Measurements from ENCODE around the gene CAST. TPM values are rescaled to one million over a fixed set of nuclear protein-coding genes. Genes with fewer than 3 reads are reported as not detected.

The CAST gene
- total RNA-seq, 1 donor from 2014 or later, result 135 TPM

DNA sequence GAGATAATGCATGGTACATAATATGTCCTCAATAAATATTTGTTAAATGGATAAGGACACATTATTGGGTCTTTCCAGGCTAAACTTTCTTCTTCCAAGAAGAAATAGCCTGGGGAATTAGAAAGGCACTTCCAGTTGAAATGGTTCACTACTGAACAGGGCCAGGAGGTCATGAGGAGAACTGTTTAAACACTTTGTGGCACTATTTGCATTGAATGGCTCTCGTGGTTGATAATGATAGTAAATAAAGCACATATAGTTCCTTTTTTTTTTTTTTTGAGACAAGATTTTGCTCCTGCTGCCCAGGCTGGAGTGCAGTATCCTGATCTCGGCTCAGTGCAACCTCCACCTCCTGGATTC is 19.9 kb upstream of the CAST start:
- TF ChIP-seq, protein P1, sequence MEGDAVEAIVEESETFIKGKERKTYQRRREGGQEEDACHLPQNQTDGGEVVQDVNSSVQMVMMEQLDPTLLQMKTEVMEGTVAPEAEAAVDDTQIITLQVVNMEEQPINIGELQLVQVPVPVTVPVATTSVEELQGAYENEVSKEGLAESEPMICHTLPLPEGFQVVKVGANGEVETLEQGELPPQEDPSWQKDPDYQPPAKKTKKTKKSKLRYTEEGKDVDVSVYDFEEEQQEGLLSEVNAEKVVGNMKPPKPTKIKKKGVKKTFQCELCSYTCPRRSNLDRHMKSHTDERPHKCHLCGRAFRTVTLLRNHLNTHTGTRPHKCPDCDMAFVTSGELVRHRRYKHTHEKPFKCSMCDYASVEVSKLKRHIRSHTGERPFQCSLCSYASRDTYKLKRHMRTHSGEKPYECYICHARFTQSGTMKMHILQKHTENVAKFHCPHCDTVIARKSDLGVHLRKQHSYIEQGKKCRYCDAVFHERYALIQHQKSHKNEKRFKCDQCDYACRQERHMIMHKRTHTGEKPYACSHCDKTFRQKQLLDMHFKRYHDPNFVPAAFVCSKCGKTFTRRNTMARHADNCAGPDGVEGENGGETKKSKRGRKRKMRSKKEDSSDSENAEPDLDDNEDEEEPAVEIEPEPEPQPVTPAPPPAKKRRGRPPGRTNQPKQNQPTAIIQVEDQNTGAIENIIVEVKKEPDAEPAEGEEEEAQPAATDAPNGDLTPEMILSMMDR (conservative IDR thresholded peaks at IDR 0.05; ENCODE audit: low read depth, low read length), result no peak
- no peak for DNase-seq (ENCODE audit: low read depth)
- no peak overlapping the region for H3K4me3 ChIP-seq (ENCODE audit: low read depth, low read length)

DNA sequence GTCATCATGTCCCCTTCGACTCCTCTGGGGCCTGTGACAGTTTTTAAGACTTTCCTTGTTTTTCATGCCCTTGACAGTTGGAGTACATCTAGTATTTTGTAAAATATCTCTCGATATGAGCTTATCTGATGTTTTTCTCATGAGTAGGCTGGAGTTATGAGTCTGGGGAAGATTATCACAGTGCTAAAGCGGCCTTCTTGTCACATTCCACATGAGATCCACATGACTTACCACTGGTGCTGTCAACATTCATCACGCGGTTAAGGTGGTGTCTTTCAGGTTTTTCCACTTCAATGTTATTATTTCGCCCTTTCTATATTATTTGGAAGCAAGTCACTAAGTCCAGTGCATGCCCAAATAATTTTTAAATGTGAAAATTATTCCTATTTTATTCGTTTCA is 17.1 kb upstream of the CAST start:
- no peak overlapping the region for H3K4me3 ChIP-seq (ENCODE audit: low read depth, low read length)
- TF ChIP-seq, protein P1 (conservative IDR thresholded peaks at IDR 0.05; ENCODE audit: low read depth, low read length), result no peak
- no peak for DNase-seq (ENCODE audit: low read depth)

DNA sequence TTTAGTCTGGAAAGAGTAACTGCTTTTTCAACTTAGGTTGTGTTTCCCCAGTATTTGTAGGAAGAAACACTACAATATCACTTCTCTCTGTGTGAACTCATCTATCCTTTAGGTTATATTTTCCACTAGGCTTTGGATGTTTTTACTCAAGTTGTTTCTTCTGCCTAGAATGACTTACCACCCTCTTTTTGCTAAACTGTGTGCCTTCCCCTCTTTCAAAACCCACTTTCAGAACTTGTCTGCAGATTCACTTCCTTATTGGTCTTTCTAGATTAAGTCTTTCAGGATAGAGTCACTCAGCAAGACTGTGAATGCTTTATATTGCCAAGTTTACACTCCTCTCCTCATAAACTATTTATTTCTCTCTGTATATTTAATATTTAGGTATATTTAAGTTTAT is 14.2 kb upstream of the CAST start:
- no peak overlapping the region for H3K4me3 ChIP-seq (ENCODE audit: low read depth, low read length)
- DNase-seq (ENCODE audit: low read depth), result no peak
- TF ChIP-seq, protein P1 (conservative IDR thresholded peaks at IDR 0.05; ENCODE audit: low read depth, low read length), result no peak

DNA sequence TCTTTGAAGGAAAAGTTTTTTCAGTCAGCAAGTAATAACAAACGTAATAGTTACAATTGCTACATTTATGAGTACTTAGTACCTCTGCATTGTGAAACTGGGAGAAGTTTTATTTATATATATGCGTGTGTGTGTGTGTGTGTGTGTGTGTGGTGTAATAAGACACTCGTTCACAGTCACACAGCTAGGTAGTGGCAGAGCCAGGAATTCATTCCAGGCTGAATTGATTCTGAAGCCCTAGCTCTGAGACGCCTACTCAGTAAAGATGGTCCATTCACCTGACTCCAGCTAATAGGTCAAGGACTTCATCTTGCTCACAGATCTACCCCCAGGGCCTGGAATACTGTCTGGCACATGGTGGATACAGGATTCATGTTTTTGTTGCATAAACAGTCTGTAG is 13.6 kb upstream of the CAST start:
- no peak for DNase-seq (ENCODE audit: low read depth)
- TF ChIP-seq, protein P1 (conservative IDR thresholded peaks at IDR 0.05; ENCODE audit: low read depth, low read length), result no peak
- H3K4me3 ChIP-seq (ENCODE audit: low read depth, low read length), result no peak overlapping the region

DNA sequence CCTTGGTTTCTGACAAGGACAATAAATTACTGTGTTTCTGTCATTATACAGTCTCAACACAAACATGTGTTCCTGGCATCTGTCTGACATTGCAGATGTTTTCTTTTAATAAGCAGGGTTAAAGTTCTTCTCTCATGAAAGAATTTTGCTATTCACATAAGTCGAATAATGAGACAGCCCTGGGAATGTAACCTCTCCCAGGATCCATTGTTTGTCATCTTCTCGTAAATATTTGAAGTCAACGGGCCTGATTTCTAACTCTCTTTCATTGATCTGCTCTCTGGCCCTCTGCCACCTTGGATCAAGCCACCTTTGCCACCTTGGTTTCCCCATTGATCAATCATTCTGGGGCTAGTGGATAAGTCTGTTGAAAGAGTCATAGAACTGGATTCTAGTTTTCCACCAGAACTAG is 12.9 kb upstream of the CAST start:
- no peak for DNase-seq (ENCODE audit: low read depth)
- no peak overlapping the region for H3K4me3 ChIP-seq (ENCODE audit: low read depth, low read length)
- TF ChIP-seq, protein P1 (conservative IDR thresholded peaks at IDR 0.05; ENCODE audit: low read depth, low read length), result no peak

DNA sequence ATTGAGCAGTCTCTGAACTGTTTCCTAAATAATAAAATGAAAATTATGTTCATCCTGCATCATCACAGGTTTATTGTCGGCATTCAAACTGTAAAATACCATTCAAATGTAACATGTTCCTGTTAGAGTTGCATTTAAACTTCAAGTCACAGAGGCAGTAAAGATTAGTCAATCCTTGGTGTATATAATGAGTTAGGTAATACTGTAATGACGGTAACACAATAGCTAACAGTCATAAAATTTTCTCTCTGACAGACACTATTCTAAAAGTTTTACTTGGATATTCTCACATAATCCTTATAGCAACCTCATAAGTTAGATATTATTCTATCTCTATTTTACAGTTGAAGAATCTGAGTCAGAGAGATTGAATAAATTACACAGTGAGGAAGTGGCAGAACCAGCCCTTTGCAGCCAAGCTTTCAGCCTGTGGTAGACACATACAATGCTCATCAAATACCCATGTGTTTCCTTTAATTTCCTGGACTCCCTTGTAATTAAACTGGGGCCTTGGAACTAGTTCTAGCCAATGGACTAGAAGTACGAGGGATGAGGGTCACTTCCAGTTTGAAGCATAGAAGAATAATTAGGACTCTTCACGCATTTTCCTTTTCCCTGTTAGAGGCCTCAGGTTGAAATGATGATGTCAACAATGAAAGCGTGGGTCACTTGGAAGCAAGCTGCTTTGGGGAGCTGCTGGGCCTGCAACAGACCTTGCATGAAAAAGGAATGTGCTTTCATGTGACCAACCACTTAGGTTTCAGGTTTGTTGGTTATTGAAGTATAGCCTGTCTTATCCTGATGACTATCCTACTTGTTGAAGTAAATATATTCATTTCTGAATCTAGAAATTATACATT is 12.3 kb upstream of the CAST start:
- no peak for DNase-seq (ENCODE audit: low read depth)
- H3K4me3 ChIP-seq (ENCODE audit: low read depth, low read length), result no peak overlapping the region
- TF ChIP-seq, protein P1 (conservative IDR thresholded peaks at IDR 0.05; ENCODE audit: low read depth, low read length), result no peak

DNA sequence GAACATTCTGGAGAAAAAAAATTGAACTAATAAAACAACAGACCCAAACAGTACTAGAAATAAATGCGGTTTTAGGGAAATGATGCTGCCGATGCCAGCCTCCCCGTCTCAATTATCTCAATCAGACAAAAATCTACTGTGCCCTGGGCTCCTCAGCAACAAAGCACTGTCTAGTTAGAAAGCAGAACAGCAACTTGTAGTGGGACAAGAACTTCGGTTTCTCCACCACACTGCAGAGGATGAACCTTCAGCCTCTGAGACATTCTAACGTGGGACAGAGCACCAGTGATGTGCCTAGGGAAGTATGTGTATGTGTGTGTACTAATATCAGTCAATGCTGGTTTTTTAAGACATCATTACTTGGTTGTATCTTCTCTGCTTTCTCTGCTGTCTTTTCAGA is 11.1 kb upstream of the CAST start:
- TF ChIP-seq, protein P1 (conservative IDR thresholded peaks at IDR 0.05; ENCODE audit: low read depth, low read length), result no peak
- no peak for DNase-seq (ENCODE audit: low read depth)
- H3K4me3 ChIP-seq (ENCODE audit: low read depth, low read length), result no peak overlapping the region
